ENCODE results near the gene SCTR.

Gene SCTR

DNA sequence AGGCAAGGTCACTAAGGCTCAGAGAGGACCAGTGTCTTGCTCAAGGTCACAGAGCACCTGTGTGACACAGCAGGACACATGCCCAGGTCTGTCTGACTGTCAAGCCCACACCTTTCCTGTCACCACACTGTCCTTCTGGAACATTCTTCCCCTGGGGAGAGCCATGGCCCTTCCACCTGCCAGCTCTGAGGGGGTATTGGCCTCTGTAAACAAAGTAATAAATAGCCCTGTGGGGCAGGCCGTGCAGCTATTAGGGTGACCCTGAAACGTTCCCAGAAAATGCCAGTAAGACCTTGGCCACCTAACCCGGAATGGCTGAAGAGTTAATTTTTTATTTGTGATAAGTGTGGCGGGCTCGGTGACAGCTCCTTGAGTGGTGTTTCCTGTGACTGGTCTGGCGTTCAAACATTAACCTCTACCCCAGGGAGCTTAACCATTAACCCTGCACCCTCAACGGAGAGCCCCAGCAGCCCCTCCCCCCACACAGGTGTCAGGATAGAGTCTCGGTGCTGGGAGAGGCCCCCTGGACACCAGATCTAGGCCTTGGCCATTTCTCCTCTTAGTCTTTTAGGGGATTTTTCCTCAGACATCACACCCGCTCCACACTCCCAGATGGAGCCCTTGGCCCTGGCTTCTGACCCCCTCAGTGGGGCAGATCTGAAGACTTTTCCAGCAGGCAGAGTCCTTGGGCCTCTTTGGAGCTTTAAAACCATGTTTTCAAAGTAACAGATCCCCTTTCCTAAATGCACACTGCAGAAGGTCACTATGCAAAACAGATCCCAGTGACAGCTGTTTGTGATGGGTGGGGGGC is 36.6 kb downstream of the SCTR start:
- DNase-seq (ENCODE audit: low spot score), result no peak

DNA sequence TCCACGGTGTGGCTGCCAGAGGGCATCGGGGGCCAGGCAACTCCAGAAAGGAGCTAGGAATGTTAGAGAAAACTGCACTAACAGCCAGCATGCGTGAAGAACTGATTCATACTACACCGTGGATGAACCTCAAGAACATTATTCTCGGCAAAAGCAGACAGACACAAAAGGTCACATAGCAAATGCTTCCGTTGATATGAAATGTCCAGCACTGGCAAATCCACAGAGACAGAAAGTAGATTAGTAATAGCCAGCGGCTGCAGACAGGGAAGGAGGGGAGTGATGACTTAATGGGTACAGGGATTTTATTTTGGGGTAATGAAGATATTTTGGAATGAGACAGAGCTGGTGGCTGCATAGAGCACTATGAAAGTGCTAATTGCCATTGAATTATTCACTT is 37.4 kb downstream of the SCTR start:
- DNase-seq (ENCODE audit: low spot score), result no peak

DNA sequence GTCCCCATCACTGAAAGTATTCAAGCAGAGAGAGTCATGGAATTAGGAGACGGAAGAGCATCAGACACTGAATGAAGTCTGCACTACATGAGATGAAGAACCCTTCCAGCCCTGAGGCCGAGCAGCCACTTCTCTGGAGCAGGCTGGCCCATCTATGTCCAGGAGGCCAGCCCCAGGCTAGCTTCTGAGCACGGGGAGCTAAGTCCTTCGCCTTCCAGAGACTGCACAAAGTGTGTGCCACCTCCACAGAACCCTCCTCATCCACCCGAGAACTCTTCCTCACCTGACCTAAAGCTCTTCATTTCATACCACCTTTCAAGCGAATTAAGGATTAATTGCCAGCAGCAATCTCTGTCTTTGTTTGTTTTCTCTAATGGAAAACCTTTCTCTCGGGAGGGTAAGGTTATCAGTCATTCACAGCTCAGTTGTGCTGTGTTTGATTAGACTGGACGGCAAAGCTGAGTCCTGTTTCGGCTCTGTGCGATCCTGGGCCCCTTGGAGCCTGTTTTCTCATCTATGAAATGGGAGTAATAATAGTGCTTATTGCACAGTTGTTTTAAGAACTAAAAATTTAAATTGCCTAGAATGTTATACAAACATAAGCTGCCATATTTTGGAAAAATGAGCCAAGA is 38.0 kb downstream of the SCTR start:
- DNase-seq (ENCODE audit: low spot score), result no peak

DNA sequence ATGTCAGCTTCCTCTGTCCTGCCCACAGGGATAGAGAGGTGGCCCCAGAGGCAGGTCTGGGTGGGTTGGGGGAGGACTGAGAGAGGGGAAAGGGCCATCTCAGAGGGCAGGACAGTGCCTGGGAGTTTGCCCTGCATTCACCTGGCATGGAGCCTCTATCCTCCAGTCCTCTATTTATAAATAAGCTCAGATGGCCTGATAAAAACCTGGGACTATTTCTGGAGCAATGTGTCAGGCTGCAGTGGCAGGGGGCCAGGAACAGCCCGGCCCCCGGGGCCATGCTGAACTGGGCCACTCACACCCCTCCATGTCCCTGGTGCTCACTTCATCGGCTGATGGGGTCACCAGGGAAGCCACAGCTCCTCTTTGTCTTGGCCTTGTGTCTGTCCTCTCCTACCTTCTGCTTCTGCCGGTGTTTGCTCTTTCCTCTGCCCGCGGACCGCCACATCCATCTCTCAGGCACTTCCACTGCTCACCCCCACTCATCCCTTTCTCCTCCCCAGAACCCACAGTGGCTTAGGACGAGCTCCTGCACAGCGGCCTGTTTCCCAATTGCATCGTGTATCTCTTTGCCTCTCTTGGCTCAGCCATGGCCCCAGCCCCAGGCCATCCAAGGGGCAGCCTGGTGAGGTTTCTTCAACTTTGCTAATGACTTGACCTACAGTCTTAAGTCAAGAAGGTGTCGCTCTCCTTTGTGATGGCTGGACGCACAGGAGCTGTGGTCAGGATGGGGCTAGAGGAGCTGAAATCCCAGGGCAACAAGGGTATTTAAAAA is 38.8 kb downstream of the SCTR start:
- DNase-seq (ENCODE audit: low spot score), result no peak

DNA sequence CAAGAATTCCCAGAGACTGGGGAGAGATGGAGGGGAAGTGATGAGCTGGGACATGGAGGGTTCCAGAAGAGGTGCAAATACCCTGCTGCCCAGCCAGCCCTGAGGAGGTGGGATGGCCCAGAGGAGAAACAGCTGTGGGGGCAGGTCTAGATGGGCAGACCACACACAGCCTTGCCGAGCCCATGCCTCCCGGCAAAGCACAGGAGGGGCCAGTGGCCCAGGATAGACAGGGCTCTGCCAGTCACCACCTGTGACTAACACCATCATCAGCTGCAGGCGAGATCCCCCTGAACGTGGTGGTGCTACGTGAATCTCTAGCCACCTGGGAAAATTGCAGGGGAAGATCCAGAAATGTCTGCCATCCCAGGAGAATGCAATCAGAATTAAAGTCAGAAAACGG is 39.4 kb downstream of the SCTR start:
- DNase-seq (ENCODE audit: low spot score), result no peak

DNA sequence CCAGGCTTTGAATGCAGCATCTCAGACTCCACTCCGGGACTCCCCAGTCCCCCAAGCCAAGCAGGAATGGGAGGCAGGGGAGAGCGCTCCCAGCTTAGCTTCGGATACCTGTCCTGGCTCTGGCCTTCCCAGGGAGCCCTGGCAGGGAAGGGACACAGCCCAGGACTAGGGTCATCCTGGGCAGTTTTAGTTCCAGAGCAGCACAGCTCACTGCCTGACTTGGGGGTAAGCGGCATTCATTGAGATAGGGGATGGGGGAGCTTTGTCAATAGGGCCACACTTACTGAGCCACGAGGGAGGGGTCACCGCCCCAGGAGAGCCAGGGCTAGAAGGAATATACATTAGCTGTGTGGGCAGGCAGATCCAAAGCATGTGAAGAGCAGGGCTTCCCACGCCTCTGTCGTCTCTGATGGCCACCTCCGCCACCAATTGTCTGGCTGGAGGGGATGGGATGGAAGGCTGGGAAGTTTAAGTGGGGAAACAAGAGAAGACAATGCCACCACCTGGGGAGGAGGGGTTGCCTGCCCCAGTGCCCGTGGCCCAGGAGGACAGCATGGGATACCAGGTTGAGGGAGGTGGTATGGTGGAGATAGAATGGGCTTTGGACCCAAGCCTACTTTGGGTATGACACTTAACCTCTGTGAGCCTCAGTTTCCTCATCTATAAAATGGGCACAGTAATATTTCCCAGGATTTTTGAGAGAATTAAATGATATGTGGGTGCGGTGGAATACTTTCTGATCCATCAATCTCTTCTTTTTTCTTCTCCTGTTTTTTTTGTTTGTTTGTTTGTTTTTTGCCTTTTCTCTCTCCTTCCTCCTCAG is 40.2 kb downstream of the SCTR start:
- no peak for DNase-seq (ENCODE audit: low spot score)

DNA sequence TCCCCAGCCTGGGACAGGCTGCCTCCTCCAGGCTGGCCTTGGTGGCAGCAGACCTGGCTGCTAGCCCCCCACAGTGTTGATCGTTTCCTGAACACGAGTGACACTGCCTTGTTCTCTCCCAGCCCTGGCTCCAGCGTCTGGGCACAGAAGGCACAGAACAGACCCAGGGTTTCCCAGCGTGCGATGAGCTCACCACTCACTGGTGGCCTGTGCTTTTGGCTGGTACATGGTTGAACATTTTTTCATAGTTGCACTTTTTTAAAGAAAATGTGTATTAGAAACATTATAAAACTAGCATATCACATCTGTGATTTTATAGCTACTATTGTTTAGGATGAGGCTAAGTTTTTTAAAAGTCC is 40.9 kb downstream of the SCTR start:
- no peak for DNase-seq (ENCODE audit: low spot score)

DNA sequence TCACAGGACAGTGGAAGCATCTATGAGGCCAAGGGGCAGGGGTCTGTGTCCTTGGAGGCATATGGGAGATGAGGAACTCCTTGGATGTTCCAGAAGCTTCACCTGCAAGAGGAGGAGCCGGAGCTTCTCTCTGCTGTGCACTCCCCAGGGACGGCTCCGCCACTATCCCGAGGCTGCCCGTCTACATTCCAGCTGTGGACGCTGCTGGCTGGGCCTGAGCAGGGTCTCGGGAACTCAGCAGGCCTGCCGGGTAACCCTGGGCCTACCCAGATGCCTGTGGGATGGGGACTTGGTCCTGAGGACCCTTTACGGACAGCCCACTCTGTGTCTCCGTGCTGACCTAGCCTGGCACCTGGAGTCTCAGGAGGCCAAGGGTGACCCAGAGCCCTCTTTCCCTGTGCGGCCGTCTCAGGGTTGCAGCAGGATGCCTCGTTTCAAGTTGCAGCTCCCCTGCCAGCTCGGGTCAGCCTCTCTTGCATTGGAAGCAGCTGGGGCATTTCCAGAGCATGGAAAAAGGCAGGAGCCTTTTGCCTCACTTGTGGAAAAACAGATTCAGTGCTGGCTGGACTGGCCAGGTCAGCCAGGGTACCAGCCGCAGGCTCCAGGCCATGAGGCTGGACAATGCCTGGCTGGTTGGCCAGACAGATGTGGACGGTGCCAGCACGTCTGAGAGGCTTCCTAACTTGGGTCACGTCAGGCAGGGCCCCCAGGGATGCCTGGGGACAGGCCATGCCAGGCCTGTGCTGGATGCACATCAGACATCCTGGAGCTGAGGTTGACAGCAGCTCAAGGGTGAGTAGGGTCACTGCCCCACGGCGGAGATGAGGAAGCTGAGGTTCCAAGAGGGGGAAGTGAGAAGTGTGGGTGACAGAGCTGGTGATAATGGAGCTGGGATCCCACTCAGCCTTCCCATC is 41.5 kb downstream of the SCTR start:
- DNase-seq (ENCODE audit: low spot score), result no peak

DNA sequence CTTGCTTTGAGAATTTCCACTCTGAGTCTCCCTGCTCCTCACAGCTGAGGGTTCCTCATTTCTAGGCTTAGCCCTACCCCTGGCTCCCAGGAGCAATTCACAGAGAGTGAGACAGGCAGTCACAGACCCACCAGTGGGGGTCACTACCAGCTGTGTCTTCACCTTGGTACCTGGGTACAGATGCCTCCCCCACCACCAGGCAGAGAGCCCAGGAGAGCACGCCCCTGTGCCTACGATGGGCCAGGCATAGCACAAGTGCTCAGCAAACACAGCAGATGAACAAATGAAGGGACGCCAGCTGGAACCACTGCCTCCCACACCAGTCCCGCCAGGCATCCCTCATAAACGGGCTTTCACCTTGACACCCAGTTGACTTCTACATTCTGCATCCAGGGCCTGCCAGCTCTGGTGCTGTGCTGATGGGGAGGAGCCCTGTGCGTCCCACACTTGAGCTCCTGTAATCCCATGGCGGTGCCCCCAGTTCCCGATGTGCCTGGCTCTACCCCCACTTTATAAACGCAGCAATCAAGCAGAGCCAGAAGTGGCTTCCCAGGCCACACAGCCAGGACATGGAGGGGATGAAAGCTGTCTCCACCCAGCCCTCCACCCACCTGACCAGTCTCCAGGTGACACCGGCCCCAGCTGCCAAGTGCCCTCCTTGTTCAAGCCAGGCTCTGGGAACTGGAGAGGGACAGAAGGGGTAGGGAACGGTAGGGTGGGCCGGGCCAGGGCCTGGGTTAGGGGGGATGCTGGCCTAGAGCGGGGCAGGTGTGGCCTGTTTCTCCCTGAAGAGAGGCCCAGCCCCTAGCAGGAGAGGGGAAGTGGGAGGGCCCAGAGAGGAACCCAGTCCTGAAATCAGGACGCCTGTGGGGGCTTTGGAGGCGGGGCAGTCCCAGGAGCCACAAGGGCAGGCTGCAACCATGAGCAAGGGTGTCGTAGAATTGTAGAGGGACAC is 42.5 kb downstream of the SCTR start:
- DNase-seq (ENCODE audit: low spot score), result no peak

DNA sequence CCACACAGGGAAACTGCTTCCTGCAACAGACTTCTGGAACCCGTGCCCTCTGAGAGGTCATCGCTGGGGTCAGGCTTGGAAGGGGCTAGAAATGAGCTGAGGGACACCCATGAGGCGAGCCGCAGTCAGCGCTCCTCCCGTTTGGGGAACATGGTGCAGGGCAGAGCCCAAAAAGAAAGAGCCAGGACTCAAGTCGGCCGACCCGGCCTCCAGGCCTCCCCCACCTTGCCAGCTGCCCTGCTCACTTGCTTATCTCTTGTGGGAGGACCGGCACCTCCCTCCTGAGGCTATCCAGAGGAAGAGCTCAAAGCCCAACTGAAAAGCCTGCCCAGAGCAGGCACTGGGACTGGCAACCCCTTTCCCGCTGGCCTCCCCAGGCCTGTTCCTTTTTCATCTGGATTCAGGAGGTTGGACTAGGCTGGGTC is 43.6 kb downstream of the SCTR start:
- DNase-seq (ENCODE audit: low spot score), result no peak

DNA sequence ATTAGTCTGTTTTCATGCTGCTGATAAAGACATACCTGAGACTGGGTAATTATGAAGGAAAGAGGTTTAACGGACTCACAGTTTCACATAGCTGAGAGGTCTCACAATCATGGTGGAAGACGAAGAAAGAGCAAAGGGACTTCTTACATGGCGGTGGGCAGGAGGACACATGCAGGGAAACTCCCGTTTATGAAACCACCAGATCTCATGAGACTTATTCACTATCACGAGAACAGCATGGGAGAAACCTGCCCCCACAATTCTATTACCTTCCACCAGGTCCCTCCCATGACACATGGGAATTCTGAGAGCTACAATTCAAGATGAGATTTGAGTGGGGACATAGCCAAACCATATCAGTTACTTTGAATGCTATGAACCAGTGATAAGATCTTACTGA is 44.1 kb downstream of the SCTR start:
- no peak for DNase-seq (ENCODE audit: low spot score)

DNA sequence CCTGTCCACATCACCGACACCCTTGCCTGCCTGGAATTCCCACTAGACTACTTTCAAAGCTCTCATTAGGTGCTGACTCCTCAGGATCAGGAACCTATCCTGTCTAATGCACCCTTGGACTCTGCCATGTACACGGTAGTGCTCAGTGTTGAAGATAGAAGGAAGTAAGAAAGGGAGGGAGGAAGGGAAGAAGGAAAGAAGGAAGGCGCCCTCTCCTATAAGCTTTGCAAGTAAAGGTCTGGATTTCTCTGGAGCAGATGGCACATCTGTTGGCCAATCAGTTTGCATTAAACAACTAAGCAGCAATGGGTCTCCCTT is 45.3 kb downstream of the SCTR start:
- no peak for DNase-seq (ENCODE audit: low spot score)

DNA sequence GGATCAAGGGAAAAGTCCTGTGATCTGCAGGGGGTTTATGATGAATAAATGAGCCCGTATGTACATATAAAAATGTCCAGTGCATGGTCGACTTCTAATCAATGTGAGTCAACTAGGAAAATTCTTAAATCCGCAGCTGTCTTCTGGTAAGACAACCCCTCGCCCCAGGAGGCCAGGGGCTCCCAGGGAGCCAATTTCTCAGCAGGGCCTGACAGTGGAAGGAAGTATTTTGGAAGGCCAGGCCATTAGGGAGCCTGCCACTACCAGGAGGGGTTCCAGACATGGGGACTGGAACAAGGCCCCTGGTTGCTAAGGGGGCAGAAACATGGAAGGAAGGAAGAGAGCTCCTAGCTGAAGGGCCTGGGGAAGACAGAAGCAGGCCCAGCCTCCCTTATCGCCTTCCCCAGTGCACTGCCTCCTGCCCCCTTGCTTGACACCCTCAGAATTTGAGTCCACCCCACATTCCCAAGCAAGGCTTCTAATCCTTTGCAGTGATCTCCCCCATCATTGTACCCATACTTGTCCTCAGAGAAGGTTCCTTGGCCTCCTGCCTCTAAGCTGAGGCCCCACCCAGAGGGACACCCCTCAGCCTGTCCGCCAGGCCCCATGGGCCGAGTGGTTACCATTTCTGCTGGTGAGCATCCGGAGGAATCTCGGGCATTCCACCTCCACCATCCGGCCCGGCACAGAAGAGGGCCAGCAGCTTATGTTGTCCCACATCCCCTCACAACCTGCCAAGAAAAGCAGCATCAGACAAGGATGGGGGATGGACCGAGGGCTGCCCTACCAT is 45.9 kb downstream of the SCTR start:
- no peak for DNase-seq (ENCODE audit: low spot score)

DNA sequence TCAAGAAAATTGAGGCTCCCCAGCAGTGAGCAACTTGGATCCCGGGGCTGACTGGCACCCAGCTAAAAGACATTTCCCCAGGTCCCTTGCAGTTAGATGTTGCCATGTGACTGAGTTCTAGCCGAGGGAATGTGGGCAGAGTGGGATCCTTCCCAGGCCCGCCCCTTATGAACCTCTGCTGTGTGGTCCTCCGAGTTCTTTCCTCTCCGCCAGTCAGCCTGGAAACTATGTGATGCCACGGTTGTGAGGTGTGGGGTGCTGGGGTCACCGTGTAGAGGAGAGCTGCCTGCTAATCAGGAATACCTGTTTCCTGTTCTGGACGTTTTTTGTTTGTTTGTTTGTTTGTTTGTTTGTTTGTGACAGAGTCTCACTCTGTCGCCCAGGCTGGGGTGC is 47.2 kb downstream of the SCTR start:
- no peak for DNase-seq (ENCODE audit: low spot score)

DNA sequence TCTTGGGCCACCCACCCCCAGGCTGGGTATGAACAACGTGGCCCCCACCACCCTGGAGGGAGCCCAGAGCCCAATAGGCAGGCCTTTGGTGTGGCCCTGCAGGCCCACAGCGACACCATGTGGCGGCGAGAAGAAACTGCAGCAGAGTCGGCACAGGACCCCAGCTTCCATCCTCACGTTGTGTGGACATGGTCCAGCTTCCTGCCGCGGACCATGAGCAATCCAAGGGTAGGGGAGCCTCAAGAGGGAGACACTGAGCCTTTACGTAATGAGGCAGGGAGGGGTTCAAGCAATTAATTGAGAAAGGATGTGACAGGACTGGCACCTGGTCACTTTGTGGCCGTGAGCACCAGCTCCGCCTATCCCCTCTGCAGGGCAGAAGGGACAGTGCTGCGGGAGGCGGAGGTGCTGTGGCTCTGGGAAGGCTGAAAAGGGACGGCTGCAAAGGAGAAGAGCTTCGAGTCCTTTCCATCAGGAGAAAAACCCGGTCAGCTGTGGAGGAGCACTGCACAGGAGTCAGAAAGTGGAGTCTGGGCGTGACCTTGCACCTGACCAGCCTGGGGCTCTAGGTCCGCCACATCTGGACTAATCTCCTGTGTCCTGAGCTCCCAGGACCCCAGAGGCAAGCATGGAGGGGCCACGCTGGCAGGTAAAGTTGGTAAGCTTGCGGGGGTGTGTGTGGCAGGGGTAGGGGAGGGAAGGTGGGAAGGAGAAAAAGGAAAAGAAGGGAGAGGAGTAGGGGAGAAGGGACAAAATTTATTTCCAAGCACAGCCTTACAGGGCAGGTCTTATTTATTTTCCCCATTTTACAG is 47.8 kb downstream of the SCTR start:
- DNase-seq (ENCODE audit: low spot score), result peak; percentile 82

DNA sequence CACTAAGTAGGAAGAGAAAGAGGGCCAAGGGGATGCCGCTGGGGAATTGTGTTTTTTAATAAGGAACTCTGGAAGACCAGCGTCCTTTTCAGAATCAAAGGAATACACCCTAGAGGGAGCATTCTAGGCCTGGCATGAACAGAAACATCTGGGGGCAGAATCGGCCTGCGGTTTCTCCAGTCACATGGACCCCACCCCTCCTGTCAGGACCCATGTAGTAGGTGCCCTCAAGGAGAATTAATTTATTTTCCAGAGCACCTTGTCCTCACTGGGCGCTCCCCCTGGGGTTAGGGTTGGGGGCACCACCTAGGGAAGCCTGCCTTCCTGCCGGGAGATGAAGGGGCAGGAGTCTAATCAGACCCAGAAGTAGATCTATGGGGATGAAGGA is 48.4 kb downstream of the SCTR start:
- DNase-seq (ENCODE audit: low spot score), result no peak

DNA sequence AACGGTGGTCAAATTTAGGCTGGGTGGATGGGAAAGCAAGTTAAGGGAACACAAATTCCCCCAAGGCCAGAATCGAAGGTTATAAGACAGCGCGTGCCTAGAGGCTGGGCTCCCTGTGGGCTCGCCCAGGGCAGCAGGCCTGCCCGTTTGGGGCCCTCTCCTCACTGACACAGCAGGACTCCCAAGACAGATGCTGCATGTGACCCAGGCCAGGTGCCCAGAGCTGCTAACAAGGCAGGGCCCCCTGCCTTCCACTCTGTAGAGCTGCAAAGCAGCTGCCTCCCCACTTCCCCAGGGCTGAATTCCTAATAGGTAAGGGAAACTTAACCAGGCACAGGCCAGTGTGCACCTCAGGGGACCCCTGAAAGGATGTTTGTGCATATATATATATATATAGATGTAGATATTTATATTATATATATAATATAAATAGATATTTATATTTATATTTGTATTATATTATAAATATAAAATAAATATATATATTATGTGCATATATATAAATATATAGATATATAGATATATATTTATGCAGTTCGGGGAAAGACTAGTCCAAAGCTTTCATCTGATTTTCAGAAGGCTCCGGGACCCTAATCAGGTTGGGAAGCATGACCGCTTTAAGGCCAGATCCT is 48.9 kb downstream of the SCTR start:
- DNase-seq (ENCODE audit: low spot score), result no peak
